ENCODE results near the gene TRAPPC2. TPM values are rescaled to one million over a fixed set of nuclear protein-coding genes. Genes with fewer than 3 reads are reported as not detected.

TRAPPC2 gene
- total and polyA plus RNA-seq, 4 donors, result 3.1 to 12.3 (median 8.8) TPM

- TF ChIP-seq TAF1 (conservative IDR thresholded peaks at IDR 0.05) (no peak), EGR1 (IDR thresholded peaks at IDR 0.05; ENCODE audit: low read depth in 2 of 2) (no peak), REST (IDR thresholded peaks at IDR 0.05) (no peak), FOXA2 (IDR thresholded peaks at IDR 0.05) (no peak), FOXA1 (IDR thresholded peaks at IDR 0.05) (no peak), NR2F2 (IDR thresholded peaks at IDR 0.05) (no peak), YY1 (IDR thresholded peaks at IDR 0.05) (no peak), ZBTB33 (IDR thresholded peaks at IDR 0.05) (no peak), RAD21 (IDR thresholded peaks at IDR 0.05) (no peak), MAX (IDR thresholded peaks at IDR 0.05) (no peak), JUND (IDR thresholded peaks at IDR 0.05) (no peak)
- Histone ChIP-seq H3K27ac (ENCODE audit: low read depth in 1 of 2, low read length in 2 of 2) (no peak overlapping the region), H3K9ac (ENCODE audit: low read depth in 1 of 2, low read length in 2 of 2) (no peak overlapping the region), H3K4me1 (ENCODE audit: control insufficient read depth in 4 of 4, insufficient read depth in 4 of 4, low read length in 3 of 4) (peaks cover 0 to 3% (median 3%) of the 10 kb centered on the region in 4 donors), H3K36me3 (ENCODE audit: control insufficient read depth in 4 of 4, insufficient read depth in 3 of 4, low read depth in 1 of 4, low read length in 3 of 4) (peaks cover 0 to 5% (median 3%) of the 10 kb centered on the region in 4 donors), H3K9me3 (ENCODE audit: control insufficient read depth in 4 of 4, low read length in 3 of 4) (no peaks in the 10 kb centered on the region), H3K4me3 (ENCODE audit: low read depth in 1 of 3, low read length in 3 of 3) (no peak overlapping the region), H3K27me3 (ENCODE audit: control insufficient read depth in 4 of 4, insufficient read depth in 4 of 4, low read length in 3 of 4) (no peaks in the 10 kb centered on the region)
- WGBS, result 97% methylated on average over 2 of the region's 2 CpGs
- DNase-seq (ENCODE audit: low spot score), result no peak
These were observed 40.3 kb upstream of the TRAPPC2 start for GRCh38 chrX:13774696-13775095.

GRCh38 chrX:13770013-13770535 lies 35.7 kb upstream of the TRAPPC2 start:
- Histone ChIP-seq H3K27ac (ENCODE audit: low read depth in 1 of 2, low read length in 2 of 2) (no peak overlapping the region), H3K36me3 (ENCODE audit: control insufficient read depth in 4 of 4, insufficient read depth in 3 of 4, low read depth in 1 of 4, low read length in 3 of 4) (peaks cover 0 to 29% (median 6%) of the 10 kb centered on the region in 4 donors), H3K9ac (ENCODE audit: low read depth in 1 of 2, low read length in 2 of 2) (no peak overlapping the region), H3K9me3 (ENCODE audit: control insufficient read depth in 4 of 4, low read length in 3 of 4) (no peaks in the 10 kb centered on the region), H3K4me1 (ENCODE audit: control insufficient read depth in 4 of 4, insufficient read depth in 4 of 4, low read length in 3 of 4) (peaks cover 0 to under 1% (median 0%) of the 10 kb centered on the region in 4 donors), H3K4me3 (ENCODE audit: low read depth in 1 of 3, low read length in 3 of 3) (no peak overlapping the region), H3K27me3 (ENCODE audit: control insufficient read depth in 4 of 4, insufficient read depth in 4 of 4, low read length in 3 of 4) (no peaks in the 10 kb centered on the region)
- WGBS, result 94% methylated on average over 3 of the region's 3 CpGs
- TF ChIP-seq RXRA (IDR thresholded peaks at IDR 0.05) (no peak), EGR1 (IDR thresholded peaks at IDR 0.05; ENCODE audit: low read depth in 2 of 2) (no peak), GABPA (IDR thresholded peaks at IDR 0.05 in 1 of 2, conservative IDR thresholded peaks at IDR 0.05 in 1 of 2) (no peak), CTCF (IDR thresholded peaks at IDR 0.05; ENCODE audit: low read depth, low read length, missing input control) (no peak), TAF1 (conservative IDR thresholded peaks at IDR 0.05) (no peak), RAD21 (IDR thresholded peaks at IDR 0.05) (no peak)
- no peak for DNase-seq (ENCODE audit: low spot score)
